GM23248 (cell line): ENCODE data around the gene SRRT.

ENCODE experiments used
- EZH2 ChIP-seq: fragments of 200-600 bp; sonication (generic); IDR thresholded peaks from 2 replicates; pipeline ENCODE4 v1.6.1; 2018; ENCODE audit warnings: antibody characterized with exemption, mild to moderate bottlenecking; ENCODE audit not compliant: insufficient read depth, poor library complexity, severe bottlenecking
- EZH2phosphoT487 ChIP-seq: fragments of 200-600 bp; sonication (generic); IDR thresholded peaks from 2 replicates; pipeline ENCODE4 v1.6.1; 2018; ENCODE audit warnings: antibody characterized with exemption, moderate library complexity, mild to moderate bottlenecking, low read depth; ENCODE audit not compliant: insufficient read depth

DNA sequence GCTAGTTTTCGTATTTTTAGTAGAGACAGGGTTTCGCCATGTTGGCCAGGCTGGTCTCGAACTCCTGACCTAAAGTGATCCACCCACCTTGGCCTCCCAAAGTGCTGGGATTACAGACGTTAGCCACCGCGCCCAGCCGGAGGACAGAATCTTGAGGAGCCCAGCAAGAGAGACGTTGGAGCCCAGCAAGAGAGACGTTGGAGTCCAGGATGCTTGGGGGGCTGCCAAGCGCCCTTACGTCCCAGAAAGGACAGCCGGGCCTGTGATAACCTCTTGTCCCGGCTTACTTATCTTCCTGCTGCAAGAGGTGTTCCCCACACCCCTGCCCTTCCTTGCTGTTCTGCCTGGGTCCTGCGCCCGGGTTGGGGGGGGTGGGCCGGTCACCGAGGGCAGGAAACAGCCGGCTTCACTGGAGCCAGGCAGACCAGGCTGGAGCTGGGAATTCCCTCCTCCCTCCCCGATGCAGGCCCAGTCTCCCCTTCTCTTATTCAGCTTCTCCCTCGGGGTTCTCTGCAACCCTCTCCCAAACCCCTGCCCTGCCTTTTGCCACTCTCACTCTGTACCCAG is 45.7 kb upstream of the SRRT start:
- TF ChIP-seq EZH2 (no peak), EZH2phosphoT487 (no peak)
